Panc1 (cell line): ENCODE data around the gene CCND3. TPM values are rescaled to one million over a fixed set of nuclear protein-coding genes. Genes with fewer than 3 reads are reported as not detected.

ENCODE experiments used
- ATAC-seq: fragments of 200-7000 bp; cut with Tn5 transposase; 2 replicates; pipeline ENCODE4 v1.9.1; 2020; ENCODE audit warnings: mild to moderate bottlenecking, moderate library complexity
- BruUV-seq: library from RNA; stranded (reverse); fragments of 400-500 nt; replicated peaks from 2 replicates; lab custom pipeline; 2021; lab: Mats Ljungman, UMichigan
- CTCF ChIA-PET: fragments of 300-600 bp; sonication (Branson Sonifier 250); formaldehyde crosslinking; loops from one replicate; lab custom pipeline; 2022; ENCODE audit warnings: antibody characterized with exemption; lab: Charles Lee
- POLR2A ChIA-PET: fragments of 300-600 bp; sonication (Branson Sonifier 250); formaldehyde crosslinking; loops from one replicate; lab custom pipeline; 2022; ENCODE audit warnings: antibody characterized with exemption; lab: Charles Lee
- DNase-seq: peaks from one replicate; pipeline ENCODE4 v3.0.0-alpha.2; 2010; ENCODE audit warnings: low read depth, low spot score
- H3K27ac ChIP-seq: 2 replicates; pipeline ENCODE4 v1.5.1; 2011; ENCODE audit warnings: mild to moderate bottlenecking, low read length, inconsistent platforms
- H3K27me3 ChIP-seq: fragments of 200-500 bp; sonication (Bioruptor generic); 2 replicates; pipeline ENCODE4 v1.6.0; 2014; ENCODE audit warnings: low read length, inconsistent platforms; ENCODE audit not compliant: control insufficient read depth, insufficient read depth
- H3K36me3 ChIP-seq: fragments of 200-500 bp; sonication (Bioruptor generic); 2 replicates; pipeline ENCODE4 v1.5.1; 2014; ENCODE audit warnings: inconsistent platforms, mild to moderate bottlenecking, low read length, moderate library complexity; ENCODE audit not compliant: control insufficient read depth, insufficient read depth
- H3K4me1 ChIP-seq: 2 replicates; pipeline ENCODE4 v1.5.1; 2011; ENCODE audit warnings: inconsistent platforms, mild to moderate bottlenecking, low read length, moderate library complexity; ENCODE audit not compliant: control insufficient read depth, insufficient read depth
- H3K4me3 ChIP-seq, 2 experiments: 2 replicates each; pipeline ENCODE4 v1.5.1; 2011 to 2012; ENCODE audit warnings: low read depth in 2 of 2, low read length in 2 of 2, mild to moderate bottlenecking in 2 of 2, inconsistent platforms in 1 of 2, moderate library complexity in 1 of 2
- H3K9me3 ChIP-seq: fragments of 200-500 bp; sonication (Bioruptor generic); 2 replicates; pipeline ENCODE4 v1.5.1; 2014; ENCODE audit warnings: low read depth, mild to moderate bottlenecking, inconsistent platforms, low read length, moderate library complexity; ENCODE audit not compliant: control insufficient read depth, insufficient read depth
- POLR2AphosphoS5 ChIP-seq: IDR thresholded peaks from 2 replicates; pipeline ENCODE4 v1.6.1; 2012; ENCODE audit warnings: mild to moderate bottlenecking, low read depth, low read length, moderate library complexity
- SIN3A ChIP-seq: IDR thresholded peaks from 2 replicates; pipeline ENCODE4 v1.6.1; 2012; ENCODE audit warnings: low read depth, mild to moderate bottlenecking, low read length, moderate library complexity, borderline replicate concordance; ENCODE audit not compliant: insufficient read depth
- TCF7L2 ChIP-seq: IDR thresholded peaks from 2 replicates; pipeline ENCODE4 v1.6.1; 2011; ENCODE audit warnings: mild to moderate bottlenecking, low read depth, low read length, inconsistent platforms
- in situ Hi-C: cut with HindIII; loops from 2 replicates; pipeline ENCODE4 v1.10.0; 2016; ENCODE audit warnings: low sequenced_read_pairs, low pct_unique_long_range_greater_than_20kb
- intact Hi-C: fragments of 100-400 bp; cut with micrococcal nuclease; formaldehyde crosslinking; loops from one replicate; pipeline ENCODE4 v1.10.0; 2022; ENCODE audit not compliant: unreplicated experiment
- total RNA-seq: library from RNA; stranded (reverse); gene quantifications from one replicate; pipeline ENCODE4 v1.2.1, GENCODE V29; 2021; ENCODE audit not compliant: unreplicated experiment
- TF ChIP-seq, protein P1 (sequence below), 2 experiments: IDR thresholded peaks; 2 replicates each; pipeline ENCODE4 v1.6.1; 2011 to 2012; ENCODE audit warnings: low read depth in 2 of 2, control low read depth in 1 of 2, low read length in 1 of 2, mild to moderate bottlenecking in 1 of 2, moderate library complexity in 1 of 2; ENCODE audit not compliant: insufficient read depth in 1 of 2
- TF ChIP-seq, protein P2 (sequence below): fragments of 450-650 bp; IDR thresholded peaks from 2 replicates; pipeline ENCODE4 v1.5.1; 2017; ENCODE audit warnings: mild to moderate bottlenecking

CCND3 gene
- total RNA-seq, 1 experiment from 2014 or later: 36.8 TPM

DNA sequence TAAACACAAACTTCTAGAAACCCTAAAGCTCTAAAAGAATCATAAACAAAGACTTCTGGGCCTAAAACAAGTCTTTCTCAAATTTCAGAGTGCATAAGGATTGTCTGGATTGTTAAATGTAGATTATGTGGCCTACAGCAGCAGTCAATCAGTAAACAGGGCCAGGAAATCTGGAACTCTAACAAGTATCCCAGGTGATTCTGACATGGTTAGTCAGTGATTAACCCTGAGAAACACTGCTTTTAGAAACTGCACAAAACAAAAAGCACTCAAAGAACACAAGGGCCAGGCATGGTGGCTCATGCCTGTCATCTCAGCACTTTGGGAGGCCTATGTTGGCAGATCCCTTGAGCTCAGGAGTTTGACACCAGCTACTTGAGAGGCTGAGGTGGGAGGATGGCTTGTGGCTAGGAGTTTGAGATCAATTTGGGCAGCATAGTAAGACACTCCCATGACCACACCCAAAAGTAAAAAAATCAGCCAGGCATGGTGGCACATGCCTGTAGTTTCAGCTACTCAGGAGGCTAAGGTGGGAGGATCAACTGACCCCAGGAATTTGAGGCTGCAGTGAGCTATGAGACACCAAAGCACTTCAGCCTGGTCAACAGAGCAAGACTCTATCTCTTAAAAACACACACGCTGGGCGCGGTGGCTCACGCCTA is 26.6 kb downstream of the CCND3 start:
- no peak overlapping the region for H3K4me3 ChIP-seq
- no peaks in the 10 kb centered on the region for H3K36me3 ChIP-seq
- DNase-seq (no peak), ATAC-seq (no peak)
- no TSS peak for BruUV-seq
- H3K4me1 ChIP-seq: peaks cover 10% of the 10 kb centered on the region
- in situ Hi-C loops (no loop called here), intact Hi-C loops (no loop called here)
- no peak overlapping the region for H3K27ac ChIP-seq
- CTCF ChIA-PET: no interaction called here
- H3K9me3 ChIP-seq: no peaks in the 10 kb centered on the region
- TF ChIP-seq, protein P1, sequence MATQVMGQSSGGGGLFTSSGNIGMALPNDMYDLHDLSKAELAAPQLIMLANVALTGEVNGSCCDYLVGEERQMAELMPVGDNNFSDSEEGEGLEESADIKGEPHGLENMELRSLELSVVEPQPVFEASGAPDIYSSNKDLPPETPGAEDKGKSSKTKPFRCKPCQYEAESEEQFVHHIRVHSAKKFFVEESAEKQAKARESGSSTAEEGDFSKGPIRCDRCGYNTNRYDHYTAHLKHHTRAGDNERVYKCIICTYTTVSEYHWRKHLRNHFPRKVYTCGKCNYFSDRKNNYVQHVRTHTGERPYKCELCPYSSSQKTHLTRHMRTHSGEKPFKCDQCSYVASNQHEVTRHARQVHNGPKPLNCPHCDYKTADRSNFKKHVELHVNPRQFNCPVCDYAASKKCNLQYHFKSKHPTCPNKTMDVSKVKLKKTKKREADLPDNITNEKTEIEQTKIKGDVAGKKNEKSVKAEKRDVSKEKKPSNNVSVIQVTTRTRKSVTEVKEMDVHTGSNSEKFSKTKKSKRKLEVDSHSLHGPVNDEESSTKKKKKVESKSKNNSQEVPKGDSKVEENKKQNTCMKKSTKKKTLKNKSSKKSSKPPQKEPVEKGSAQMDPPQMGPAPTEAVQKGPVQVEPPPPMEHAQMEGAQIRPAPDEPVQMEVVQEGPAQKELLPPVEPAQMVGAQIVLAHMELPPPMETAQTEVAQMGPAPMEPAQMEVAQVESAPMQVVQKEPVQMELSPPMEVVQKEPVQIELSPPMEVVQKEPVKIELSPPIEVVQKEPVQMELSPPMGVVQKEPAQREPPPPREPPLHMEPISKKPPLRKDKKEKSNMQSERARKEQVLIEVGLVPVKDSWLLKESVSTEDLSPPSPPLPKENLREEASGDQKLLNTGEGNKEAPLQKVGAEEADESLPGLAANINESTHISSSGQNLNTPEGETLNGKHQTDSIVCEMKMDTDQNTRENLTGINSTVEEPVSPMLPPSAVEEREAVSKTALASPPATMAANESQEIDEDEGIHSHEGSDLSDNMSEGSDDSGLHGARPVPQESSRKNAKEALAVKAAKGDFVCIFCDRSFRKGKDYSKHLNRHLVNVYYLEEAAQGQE (IDR thresholded peaks at IDR 0.05; ENCODE audit: insufficient read depth in 1 of 2, low read depth in 2 of 2, low read length in 1 of 2): no peak
- no peak for TF ChIP-seq SIN3A
- POLR2A ChIA-PET: no interaction called here
- no peaks in the 10 kb centered on the region for H3K27me3 ChIP-seq

DNA sequence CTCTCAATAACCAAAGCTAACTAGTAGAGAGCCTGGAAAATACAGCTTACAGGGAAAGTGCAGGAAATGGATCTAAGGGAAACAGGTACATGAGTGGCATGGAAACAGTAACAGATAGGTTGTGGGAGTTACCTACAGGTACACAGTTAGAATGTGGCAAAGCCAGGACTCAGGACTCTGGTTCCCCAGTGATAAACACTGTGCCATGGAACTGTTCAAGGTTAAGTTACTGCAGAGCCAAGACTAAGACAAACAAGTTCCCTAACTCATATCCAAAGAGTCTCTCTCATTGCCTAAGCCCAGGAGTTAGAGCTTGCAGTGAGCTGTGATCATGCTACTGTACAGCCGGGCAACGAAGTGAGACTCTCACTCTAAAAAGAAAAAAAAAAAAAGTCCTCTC is 27.3 kb downstream of the CCND3 start:
- H3K27ac ChIP-seq: no peak overlapping the region
- no peaks in the 10 kb centered on the region for H3K36me3 ChIP-seq
- in situ Hi-C loops: no loop called here
- BruUV-seq: no TSS peak
- H3K27me3 ChIP-seq: no peaks in the 10 kb centered on the region
- CTCF ChIA-PET: no interaction called here
- H3K4me1 ChIP-seq: peaks cover 4% of the 10 kb centered on the region; the same call in 1 of the 2 replicates
- intact Hi-C loops: no loop called here
- TF ChIP-seq TCF7L2: no peak
- TF ChIP-seq POLR2AphosphoS5: no peak
- no peak for TF ChIP-seq SIN3A
- TF ChIP-seq, protein P1 (IDR thresholded peaks at IDR 0.05; ENCODE audit: insufficient read depth in 1 of 2, low read depth in 2 of 2, low read length in 1 of 2): no peak
- TF ChIP-seq, protein P2, sequence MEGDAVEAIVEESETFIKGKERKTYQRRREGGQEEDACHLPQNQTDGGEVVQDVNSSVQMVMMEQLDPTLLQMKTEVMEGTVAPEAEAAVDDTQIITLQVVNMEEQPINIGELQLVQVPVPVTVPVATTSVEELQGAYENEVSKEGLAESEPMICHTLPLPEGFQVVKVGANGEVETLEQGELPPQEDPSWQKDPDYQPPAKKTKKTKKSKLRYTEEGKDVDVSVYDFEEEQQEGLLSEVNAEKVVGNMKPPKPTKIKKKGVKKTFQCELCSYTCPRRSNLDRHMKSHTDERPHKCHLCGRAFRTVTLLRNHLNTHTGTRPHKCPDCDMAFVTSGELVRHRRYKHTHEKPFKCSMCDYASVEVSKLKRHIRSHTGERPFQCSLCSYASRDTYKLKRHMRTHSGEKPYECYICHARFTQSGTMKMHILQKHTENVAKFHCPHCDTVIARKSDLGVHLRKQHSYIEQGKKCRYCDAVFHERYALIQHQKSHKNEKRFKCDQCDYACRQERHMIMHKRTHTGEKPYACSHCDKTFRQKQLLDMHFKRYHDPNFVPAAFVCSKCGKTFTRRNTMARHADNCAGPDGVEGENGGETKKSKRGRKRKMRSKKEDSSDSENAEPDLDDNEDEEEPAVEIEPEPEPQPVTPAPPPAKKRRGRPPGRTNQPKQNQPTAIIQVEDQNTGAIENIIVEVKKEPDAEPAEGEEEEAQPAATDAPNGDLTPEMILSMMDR: no peak
- no peaks in the 10 kb centered on the region for H3K9me3 ChIP-seq
- ATAC-seq: no peak
- H3K4me3 ChIP-seq: no peak overlapping the region
- POLR2A ChIA-PET: no interaction called here
- DNase-seq: no peak
